Caco-2 (cell line): Measurements from ENCODE around the gene SLC39A1. TPM values are rescaled to one million over a fixed set of nuclear protein-coding genes. Genes with fewer than 3 reads are reported as not detected.

ENCODE experiments used
- BruUV-seq: library from RNA; stranded (reverse); fragments of 400-500 nt; replicated peaks from 2 replicates; lab custom pipeline; 2021; lab: Mats Ljungman, UMichigan
- CTCF ChIA-PET: fragments of 300-600 bp; sonication (Branson Sonifier 250); formaldehyde crosslinking; loops from one replicate; lab custom pipeline; 2022; ENCODE audit warnings: antibody characterized with exemption; lab: Charles Lee
- POLR2A ChIA-PET: fragments of 300-600 bp; sonication (Branson Sonifier 250); formaldehyde crosslinking; loops from one replicate; lab custom pipeline; 2022; ENCODE audit warnings: antibody characterized with exemption; lab: Charles Lee
- DNase-seq, 2 experiments: peaks; one replicate each; pipeline versions ENCODE4 v3.0.0 to v3.0.0-alpha.2; 2020 to 2022
- H3K27me3 ChIP-seq: replicated peaks from 2 replicates; pipeline ENCODE4 v1.6.0; 2011; ENCODE audit warnings: low read length; ENCODE audit not compliant: control insufficient read depth, insufficient read depth
- H3K36me3 ChIP-seq: 2 replicates; pipeline ENCODE4 v1.5.1; 2011; ENCODE audit warnings: low read length; ENCODE audit not compliant: control insufficient read depth, insufficient read depth
- H3K4me1 ChIP-seq: fragments of 250-450 bp; sonication (Bioruptor Pico); 2 replicates; pipeline ENCODE4 v1.5.1; 2020; ENCODE audit warnings: mild to moderate bottlenecking
- H3K4me3 ChIP-seq: 2 replicates; pipeline ENCODE4 v1.5.1; 2011; ENCODE audit warnings: low read depth, mild to moderate bottlenecking, control low read depth, low read length
- H3K9me3 ChIP-seq: fragments of 250-450 bp; sonication (Bioruptor Pico); 2 replicates; pipeline ENCODE4 v1.5.1; 2020; ENCODE audit warnings: mild to moderate bottlenecking, moderate library complexity
- H3K27ac Mint-ChIP-seq: one replicate; pipeline ENCODE4 v1.8.0; 2022; ENCODE audit warnings: mixed read lengths; ENCODE audit not compliant: unreplicated experiment
- H3K27me3 Mint-ChIP-seq: one replicate; pipeline ENCODE4 v1.8.0; 2022; ENCODE audit warnings: mixed read lengths; ENCODE audit not compliant: insufficient read depth, unreplicated experiment
- H3K36me3 Mint-ChIP-seq: one replicate; pipeline ENCODE4 v1.8.0; 2022; ENCODE audit warnings: mild to moderate bottlenecking, mixed read lengths; ENCODE audit not compliant: insufficient read depth, unreplicated experiment
- H3K4me1 Mint-ChIP-seq: one replicate; pipeline ENCODE4 v1.8.0; 2022; ENCODE audit warnings: low read depth, mixed read lengths; ENCODE audit not compliant: unreplicated experiment
- H3K4me3 Mint-ChIP-seq: one replicate; pipeline ENCODE4 v1.8.0; 2022; ENCODE audit warnings: mild to moderate bottlenecking, moderate library complexity, mixed read lengths; ENCODE audit not compliant: unreplicated experiment
- H3K9me3 Mint-ChIP-seq: one replicate; pipeline ENCODE4 v1.8.0; 2022; ENCODE audit warnings: mixed read lengths; ENCODE audit not compliant: unreplicated experiment
- CTCF ChIP-seq, 2 experiments: fragments of 200-600 bp in 1 of 2; IDR thresholded peaks; 1 replicate in 1 of 2; 2 replicates in 1 of 2; pipeline versions ENCODE4 v1.5.1 to v1.8.0; 2011 to 2022; ENCODE audit warnings: antibody characterized with exemption in 1 of 2, control low read depth in 1 of 2, inconsistent platforms in 1 of 2, low read depth in 1 of 2, low read length in 1 of 2, mild to moderate bottlenecking in 1 of 2, moderate library complexity in 1 of 2; ENCODE audit not compliant: insufficient read depth in 1 of 2, severe bottlenecking in 1 of 2, unreplicated experiment in 1 of 2
- intact Hi-C: fragments of 100-400 bp; cut with micrococcal nuclease; formaldehyde crosslinking; loops from one replicate; pipeline ENCODE4 v1.10.0; 2022; ENCODE audit not compliant: unreplicated experiment
- total RNA-seq: library from RNA; stranded (reverse); gene quantifications from 2 replicates; pipeline ENCODE4 v1.2.3, GENCODE V29; 2022

Gene SLC39A1
- total RNA-seq, 1 experiment from 2014 or later = 135 TPM

GRCh38 chr1:153928791-153929341 lies 34.5 kb downstream of the SLC39A1 start:
- Mint-ChIP-seq H3K36me3 (peaks cover 9% of the 10 kb centered on the region), H3K27me3 (no peaks in the 10 kb centered on the region), H3K4me3 (no peak overlapping the region), H3K9me3 (no peaks in the 10 kb centered on the region), H3K4me1 (no peaks in the 10 kb centered on the region), H3K27ac (peak overlapping the region; percentile 10)
- ChIA-PET POLR2A (no interaction called here), CTCF (interaction anchor here (0.5 kb wide), 1 partner anchor 120 kb away, joined by 8 read pairs; no protein-coding TSS in a partner anchor)
- peak in 1 of 2 experiments; percentile 10 for DNase-seq
- Histone ChIP-seq H3K4me3 (no peak overlapping the region), H3K9me3 (no peaks in the 10 kb centered on the region), H3K36me3 (no peaks in the 10 kb centered on the region; the same call in none of the 2 replicates), H3K4me1 (peaks cover 4% of the 10 kb centered on the region), H3K27me3 (no peaks in the 10 kb centered on the region)
- TF ChIP-seq CTCF (IDR thresholded peaks at IDR 0.05; ENCODE audit: insufficient read depth in 1 of 2, low read depth in 1 of 2, low read length in 1 of 2, severe bottlenecking in 1 of 2, unreplicated experiment in 1 of 2) = no peak
- intact Hi-C loops = no loop called here
- BruUV-seq = no TSS peak

GRCh38 chr1:153928245-153928644 lies 35.1 kb downstream of the SLC39A1 start:
- H3K27me3 Mint-ChIP-seq = no peaks in the 10 kb centered on the region
- ChIA-PET POLR2A (no interaction called here), CTCF (no interaction called here)
- H3K4me1 Mint-ChIP-seq = no peaks in the 10 kb centered on the region
- peaks cover 12% of the 10 kb centered on the region for H3K36me3 Mint-ChIP-seq
- no TSS peak for BruUV-seq
- intact Hi-C loops = no loop called here
- no peak for TF ChIP-seq CTCF (IDR thresholded peaks at IDR 0.05; ENCODE audit: insufficient read depth in 1 of 2, low read depth in 1 of 2, low read length in 1 of 2, severe bottlenecking in 1 of 2, unreplicated experiment in 1 of 2)
- Histone ChIP-seq H3K4me3 (no peak overlapping the region), H3K27me3 (no peaks in the 10 kb centered on the region), H3K9me3 (no peaks in the 10 kb centered on the region), H3K36me3 (no peaks in the 10 kb centered on the region; the same call in none of the 2 replicates), H3K4me1 (peaks cover 6% of the 10 kb centered on the region)
- no peak for DNase-seq
- H3K27ac Mint-ChIP-seq = no peak overlapping the region
- no peak overlapping the region for H3K4me3 Mint-ChIP-seq
- H3K9me3 Mint-ChIP-seq = no peaks in the 10 kb centered on the region

- Mint-ChIP-seq H3K36me3 (peaks cover 13% of the 10 kb centered on the region), H3K4me3 (no peak overlapping the region), H3K9me3 (no peaks in the 10 kb centered on the region), H3K27ac (no peak overlapping the region), H3K4me1 (peaks cover 4% of the 10 kb centered on the region), H3K27me3 (no peaks in the 10 kb centered on the region)
- Histone ChIP-seq H3K4me3 (no peak overlapping the region), H3K27me3 (no peaks in the 10 kb centered on the region), H3K4me1 (peaks cover 6% of the 10 kb centered on the region), H3K9me3 (no peaks in the 10 kb centered on the region), H3K36me3 (no peaks in the 10 kb centered on the region; the same call in 1 of the 2 replicates)
- intact Hi-C loops = no loop called here
- no peak for TF ChIP-seq CTCF (IDR thresholded peaks at IDR 0.05; ENCODE audit: insufficient read depth in 1 of 2, low read depth in 1 of 2, low read length in 1 of 2, severe bottlenecking in 1 of 2, unreplicated experiment in 1 of 2)
- CTCF ChIA-PET = no interaction called here
- no TSS peak for BruUV-seq
- POLR2A ChIA-PET = no interaction called here
- DNase-seq = no peak
Observed at GRCh38 chr1:153926405-153926804, 36.9 kb downstream of the SLC39A1 start.
